Keratinocyte (primary cell): ENCODE results near the gene DDAH1. TPM values are rescaled to one million over a fixed set of nuclear protein-coding genes. Genes with fewer than 3 reads are reported as not detected.

Experiments used
- DNase-seq: peaks from one replicate; pipeline ENCODE4 v3.0.0-alpha.2; 2011; ENCODE audit warnings: low read depth, missing footprints, low spot score
- FAIRE-seq: peaks from 2 replicates; lab custom pipeline; 2011; peaks lifted over from hg19 to GRCh38; lab: Jason Lieb, UNC
- H2AFZ ChIP-seq: 2 replicates; pipeline ENCODE4 v1.6.0; 2012; ENCODE audit warnings: low read length, control low read depth, inconsistent platforms; ENCODE audit not compliant: control insufficient read depth
- H3K27ac ChIP-seq: 2 replicates; pipeline ENCODE4 v1.5.1; 2011; ENCODE audit warnings: low read length; ENCODE audit not compliant: control insufficient read depth, insufficient read depth
- H3K27me3 ChIP-seq: 3 replicates; pipeline ENCODE4 v1.6.0; 2011; ENCODE audit warnings: low read length; ENCODE audit not compliant: control insufficient read depth, insufficient read depth; ENCODE audit errors: extremely low read depth
- H3K36me3 ChIP-seq, 2 experiments: 2 replicates in 1 of 2; 3 replicates in 1 of 2; pipeline ENCODE4 v1.5.1; 2011; ENCODE audit warnings: low read length in 2 of 2, mild to moderate bottlenecking in 1 of 2; ENCODE audit not compliant: control insufficient read depth in 2 of 2, insufficient read depth in 2 of 2; ENCODE audit errors: extremely low read depth in 1 of 2
- H3K4me1 ChIP-seq: 3 replicates; pipeline ENCODE4 v1.5.1; 2011; ENCODE audit warnings: low read length; ENCODE audit not compliant: control insufficient read depth, insufficient read depth; ENCODE audit errors: extremely low read depth
- H3K4me2 ChIP-seq: 3 replicates; pipeline ENCODE4 v1.6.0; 2011; ENCODE audit warnings: low read depth, low read length; ENCODE audit not compliant: control insufficient read depth, insufficient read depth; ENCODE audit errors: extremely low read depth
- H3K4me3 ChIP-seq, 3 experiments: fragments of 200-600 bp in 1 of 3; sonication (generic) in 1 of 3; 2 replicates in 2 of 3; 3 replicates in 1 of 3; pipeline ENCODE4 v1.5.1; 2011 to 2016; ENCODE audit warnings: low read length in 3 of 3, mild to moderate bottlenecking in 3 of 3, control low read depth in 2 of 3, inconsistent platforms in 1 of 3, low read depth in 1 of 3, mixed read lengths in 1 of 3, mixed run types in 1 of 3, moderate library complexity in 1 of 3; ENCODE audit not compliant: control insufficient read depth in 2 of 3, insufficient read depth in 2 of 3; ENCODE audit errors: extremely low read depth in 1 of 3
- H3K79me2 ChIP-seq: 2 replicates; pipeline ENCODE4 v1.6.0; 2012; ENCODE audit warnings: low read length; ENCODE audit not compliant: control insufficient read depth, insufficient read depth
- H3K9ac ChIP-seq: 3 replicates; pipeline ENCODE4 v1.6.0; 2011; ENCODE audit warnings: low read length; ENCODE audit not compliant: control insufficient read depth, insufficient read depth; ENCODE audit errors: extremely low read depth
- H3K9me1 ChIP-seq: 3 replicates; pipeline ENCODE4 v1.6.0; 2011; ENCODE audit warnings: low read length; ENCODE audit not compliant: control insufficient read depth, insufficient read depth; ENCODE audit errors: extremely low read depth
- H3K9me3 ChIP-seq: 2 replicates; pipeline ENCODE4 v1.5.1; 2012; ENCODE audit warnings: low read depth, low read length; ENCODE audit not compliant: control insufficient read depth
- H4K20me1 ChIP-seq: 3 replicates; pipeline ENCODE4 v1.6.0; 2011; ENCODE audit warnings: low read length; ENCODE audit not compliant: control insufficient read depth, insufficient read depth; ENCODE audit errors: extremely low read depth
- EZH2 ChIP-seq: IDR thresholded peaks from one replicate; pipeline ENCODE4 v1.6.1; 2012; ENCODE audit warnings: inconsistent platforms, mild to moderate bottlenecking, low read length, moderate library complexity
- dilution Hi-C: fragments of 300-500 bp; cut with MboI; formaldehyde crosslinking; loops from one replicate; pipeline ENCODE4 v1.7.0; 2020; ENCODE audit warnings: low sequenced_read_pairs; ENCODE audit not compliant: extremely low pct_ligation_motif_present
- polyA plus RNA-seq, 5 experiments: library from polyadenylated mRNA; depleted of rRNA in 3 of 5; stranded (reverse) in 3 of 5; stranded (forward) in 1 of 5; unstranded in 1 of 5; fragments of >200 nt; gene quantifications; 1 replicate in 1 of 5; 2 replicates in 3 of 5; 3 replicates in 1 of 5; pipeline versions ENCODE4 v1.2.1 to v1.2.3, GENCODE V29; 2011 to 2012; ENCODE audit warnings: missing spikeins in 2 of 5, low read depth in 1 of 5, low replicate concordance in 1 of 5
- TF ChIP-seq, protein P1 (sequence below), 3 experiments: IDR thresholded peaks in 1 of 3; conservative IDR thresholded peaks in 1 of 3; optimal IDR thresholded peaks in 1 of 3; 2 replicates in 2 of 3; 3 replicates in 1 of 3; pipeline versions ENCODE3 to v1.5.1; 2011; ENCODE audit warnings: low read length in 3 of 3, mild to moderate bottlenecking in 3 of 3, moderate library complexity in 2 of 3, control low read depth in 1 of 3, inconsistent platforms in 1 of 3; ENCODE audit not compliant: insufficient read depth in 2 of 3; ENCODE audit errors: extremely low read depth in 1 of 3

The DDAH1 gene
- polyA plus RNA-seq, 1 donor (not counting 4 experiments of a cell fraction or from before 2014, with no cell fraction given), result 5.8 TPM

DNA sequence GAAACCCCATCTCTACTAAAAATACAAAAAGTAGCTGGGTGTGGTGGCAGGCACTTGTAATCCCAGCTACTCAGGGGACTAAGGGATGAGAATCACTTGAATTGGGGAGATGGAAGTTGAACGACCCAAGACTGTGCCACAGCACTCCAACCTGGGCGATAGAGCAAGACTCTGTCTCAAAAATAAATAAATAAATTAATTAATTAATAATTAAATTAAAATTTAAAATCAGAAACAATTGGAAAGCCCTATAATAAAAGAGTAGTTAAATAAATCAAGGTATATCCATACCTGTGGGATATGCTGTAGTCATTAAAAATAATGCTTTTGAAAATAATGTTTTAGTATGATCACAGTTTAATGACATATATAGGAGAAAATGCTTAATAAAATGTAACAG is 15.6 kb upstream of the DDAH1 start:
- Histone ChIP-seq H4K20me1 (no peaks in the 10 kb centered on the region), H3K27ac (no peak overlapping the region), H3K9ac (no peak overlapping the region), H3K79me2 (no peaks in the 10 kb centered on the region), H3K4me1 (no peaks in the 10 kb centered on the region), H3K27me3 (no peaks in the 10 kb centered on the region), H3K4me2 (no peak overlapping the region), H3K4me3 (no peak overlapping the region), H3K36me3 (no peaks in the 10 kb centered on the region), H3K9me3 (no peaks in the 10 kb centered on the region), H3K9me1 (no peaks in the 10 kb centered on the region), H2AFZ (no peak overlapping the region)
- no peak for TF ChIP-seq EZH2
- TF ChIP-seq, protein P1, sequence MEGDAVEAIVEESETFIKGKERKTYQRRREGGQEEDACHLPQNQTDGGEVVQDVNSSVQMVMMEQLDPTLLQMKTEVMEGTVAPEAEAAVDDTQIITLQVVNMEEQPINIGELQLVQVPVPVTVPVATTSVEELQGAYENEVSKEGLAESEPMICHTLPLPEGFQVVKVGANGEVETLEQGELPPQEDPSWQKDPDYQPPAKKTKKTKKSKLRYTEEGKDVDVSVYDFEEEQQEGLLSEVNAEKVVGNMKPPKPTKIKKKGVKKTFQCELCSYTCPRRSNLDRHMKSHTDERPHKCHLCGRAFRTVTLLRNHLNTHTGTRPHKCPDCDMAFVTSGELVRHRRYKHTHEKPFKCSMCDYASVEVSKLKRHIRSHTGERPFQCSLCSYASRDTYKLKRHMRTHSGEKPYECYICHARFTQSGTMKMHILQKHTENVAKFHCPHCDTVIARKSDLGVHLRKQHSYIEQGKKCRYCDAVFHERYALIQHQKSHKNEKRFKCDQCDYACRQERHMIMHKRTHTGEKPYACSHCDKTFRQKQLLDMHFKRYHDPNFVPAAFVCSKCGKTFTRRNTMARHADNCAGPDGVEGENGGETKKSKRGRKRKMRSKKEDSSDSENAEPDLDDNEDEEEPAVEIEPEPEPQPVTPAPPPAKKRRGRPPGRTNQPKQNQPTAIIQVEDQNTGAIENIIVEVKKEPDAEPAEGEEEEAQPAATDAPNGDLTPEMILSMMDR (optimal IDR thresholded peaks at IDR 0.05 in 1 of 3, IDR thresholded peaks at IDR 0.05 in 1 of 3, conservative IDR thresholded peaks at IDR 0.05 in 1 of 3; ENCODE audit: extremely low read depth in 1 of 3, insufficient read depth in 2 of 3, low read length in 3 of 3), result no peak
- FAIRE-seq (no peak), DNase-seq (no peak)
- dilution Hi-C loops, result no loop called here

DNA sequence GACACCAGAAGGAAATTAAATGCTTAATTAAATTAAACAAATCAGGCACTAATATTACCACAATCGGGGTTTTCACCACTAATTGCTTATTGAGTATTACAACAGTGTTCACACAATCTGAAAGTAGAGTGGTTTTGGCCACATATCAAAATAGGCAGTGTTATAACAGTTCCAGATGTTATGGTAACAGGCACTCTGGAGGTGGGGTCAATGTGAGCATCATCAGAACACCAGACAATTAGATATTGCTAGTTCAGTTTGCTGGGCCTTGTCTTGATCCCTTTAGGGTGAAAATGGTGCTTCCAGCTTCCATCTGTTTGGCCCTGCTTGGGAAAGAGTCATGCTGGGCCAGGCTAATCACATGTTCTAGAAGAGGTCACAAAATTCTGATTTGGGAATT is 14.5 kb upstream of the DDAH1 start:
- Histone ChIP-seq H4K20me1 (no peaks in the 10 kb centered on the region), H3K27me3 (no peaks in the 10 kb centered on the region), H3K36me3 (no peaks in the 10 kb centered on the region), H3K27ac (no peak overlapping the region), H3K4me2 (no peak overlapping the region), H3K9ac (no peak overlapping the region), H3K9me1 (no peaks in the 10 kb centered on the region), H2AFZ (no peak overlapping the region), H3K79me2 (no peaks in the 10 kb centered on the region), H3K9me3 (no peaks in the 10 kb centered on the region), H3K4me1 (no peaks in the 10 kb centered on the region), H3K4me3 (no peak overlapping the region)
- TF ChIP-seq, protein P1 (optimal IDR thresholded peaks at IDR 0.05 in 1 of 3, IDR thresholded peaks at IDR 0.05 in 1 of 3, conservative IDR thresholded peaks at IDR 0.05 in 1 of 3; ENCODE audit: extremely low read depth in 1 of 3, insufficient read depth in 2 of 3, low read length in 3 of 3), result no peak
- TF ChIP-seq EZH2, result no peak
- FAIRE-seq (no peak), DNase-seq (no peak)
- dilution Hi-C loops, result no loop called here
